NT2/D1 (cell line): ENCODE data around the gene PCNX1.

Source experiments
- DNase-seq: peaks from one replicate; pipeline ENCODE4 v3.0.0-alpha.2; 2011; ENCODE audit warnings: low read depth, low spot score
- H3K27me3 ChIP-seq: 2 replicates; pipeline ENCODE4 v1.6.0; 2011; ENCODE audit warnings: mild to moderate bottlenecking; ENCODE audit not compliant: insufficient read length, insufficient read depth
- H3K36me3 ChIP-seq: 2 replicates; pipeline ENCODE4 v1.6.1; 2011; ENCODE audit warnings: mild to moderate bottlenecking, low read length, mixed read lengths; ENCODE audit not compliant: insufficient read depth, insufficient read length
- H3K4me1 ChIP-seq: 2 replicates; pipeline ENCODE4 v1.5.1; 2011; ENCODE audit not compliant: insufficient read depth, insufficient read length
- H3K4me3 ChIP-seq: 2 replicates; pipeline ENCODE4 v1.5.1; 2011; ENCODE audit warnings: low read depth; ENCODE audit not compliant: insufficient read length
- H3K9ac ChIP-seq: 2 replicates; pipeline ENCODE4 v1.6.0; 2011; ENCODE audit warnings: low read depth; ENCODE audit not compliant: insufficient read length
- H3K9me3 ChIP-seq: 2 replicates; pipeline ENCODE4 v1.5.1; 2011; ENCODE audit warnings: mild to moderate bottlenecking, low read length; ENCODE audit not compliant: insufficient read depth
- SUZ12 ChIP-seq: IDR thresholded peaks from 2 replicates; pipeline ENCODE4 v1.6.1; 2011; ENCODE audit not compliant: insufficient read length, insufficient read depth; ENCODE audit errors: extremely low read depth
- YY1 ChIP-seq: IDR thresholded peaks from 2 replicates; pipeline ENCODE4 v1.6.1; 2011; ENCODE audit not compliant: insufficient read length, insufficient read depth
- ZNF274 ChIP-seq: IDR thresholded peaks from 2 replicates; pipeline ENCODE4 v1.6.1; 2011; ENCODE audit warnings: mild to moderate bottlenecking, low read depth, low read length

The PCNX1 gene

GRCh38 chr14:71163050-71163841 lies 256.0 kb downstream of the PCNX1 start:
- Histone ChIP-seq H3K4me1 (peaks cover 1% of the 10 kb centered on the region), H3K36me3 (no peaks in the 10 kb centered on the region), H3K27me3 (no peaks in the 10 kb centered on the region), H3K9ac (no peak overlapping the region), H3K9me3 (no peaks in the 10 kb centered on the region; the same call in 1 of the 2 replicates), H3K4me3 (no peak overlapping the region)
- TF ChIP-seq SUZ12 = no peak
- no peak for TF ChIP-seq ZNF274
- DNase-seq = no peak

GRCh38 chr14:71163842-71164629 lies 256.8 kb downstream of the PCNX1 start:
- H3K27me3 ChIP-seq = no peaks in the 10 kb centered on the region
- H3K9ac ChIP-seq = no peak overlapping the region
- no peaks in the 10 kb centered on the region for H3K36me3 ChIP-seq
- DNase-seq = no peak
- peaks cover 1% of the 10 kb centered on the region for H3K4me1 ChIP-seq
- H3K9me3 ChIP-seq = no peaks in the 10 kb centered on the region; the same call in 1 of the 2 replicates
- no peak overlapping the region for H3K4me3 ChIP-seq
- TF ChIP-seq ZNF274 (no peak), SUZ12 (no peak), YY1 (no peak)
